ENCODE results near the gene SNN. TPM values are rescaled to one million over a fixed set of nuclear protein-coding genes. Genes with fewer than 3 reads are reported as not detected.

The SNN gene
- total RNA-seq, 1 experiment from 2014 or later = 15.6 TPM

GRCh38 chr16:11662582-11662981 is 5.7 kb upstream of the SNN start:
- DNase-seq (ENCODE audit: low read depth, low spot score) (no peak), ATAC-seq (no peak)
- no TSS peak for BruUV-seq (replicated peaks)
- intact Hi-C loops (cut with micrococcal nuclease; ENCODE audit: unreplicated experiment) (no loop called here), in situ Hi-C loops (cut with HindIII; ENCODE audit: low pct_unique_long_range_greater_than_20kb, low sequenced_read_pairs) (no loop called here)
- H3K36me3 ChIP-seq (ENCODE audit: control insufficient read depth, insufficient read depth, low read length) = no peaks in the 10 kb centered on the region
- H3K27me3 ChIP-seq (ENCODE audit: control insufficient read depth, insufficient read depth, low read length) = no peaks in the 10 kb centered on the region
- ChIA-PET POLR2A (no interaction called here), CTCF (no interaction called here)
- no peak overlapping the region for H3K4me3 ChIP-seq (ENCODE audit: low read depth in 2 of 2, low read length in 2 of 2)
- H3K9me3 ChIP-seq (ENCODE audit: control insufficient read depth, insufficient read depth, low read depth, low read length) = no peaks in the 10 kb centered on the region
- no peak overlapping the region for H3K27ac ChIP-seq (ENCODE audit: low read length)
- no peak for TF ChIP-seq CTCF (IDR thresholded peaks at IDR 0.05)
- TF ChIP-seq TCF7L2 (IDR thresholded peaks at IDR 0.05; ENCODE audit: low read depth, low read length) = no peak
- TF ChIP-seq SIN3A (IDR thresholded peaks at IDR 0.05; ENCODE audit: borderline replicate concordance, insufficient read depth, low read depth, low read length) = no peak
- TF ChIP-seq REST (IDR thresholded peaks at IDR 0.05; ENCODE audit: insufficient read depth in 1 of 2, low read depth in 2 of 2, low read length in 1 of 2) = no peak
- TF ChIP-seq POLR2AphosphoS5 (IDR thresholded peaks at IDR 0.05; ENCODE audit: low read depth, low read length) = no peak
- no peaks in the 10 kb centered on the region; the same call in none of the 2 replicates for H3K4me1 ChIP-seq (ENCODE audit: control insufficient read depth, insufficient read depth, low read length)

GRCh38 chr16:11665071-11665491 is 3.2 kb upstream of the SNN start:
- peaks cover 6% of the 10 kb centered on the region for H3K4me1 ChIP-seq (ENCODE audit: control insufficient read depth, insufficient read depth, low read length)
- CTCF ChIA-PET = no interaction called here
- DNase-seq (ENCODE audit: low read depth, low spot score) = no peak
- no peak for TF ChIP-seq CTCF (IDR thresholded peaks at IDR 0.05)
- TF ChIP-seq POLR2AphosphoS5 (IDR thresholded peaks at IDR 0.05; ENCODE audit: low read depth, low read length) = no peak
- TF ChIP-seq TCF7L2 (IDR thresholded peaks at IDR 0.05; ENCODE audit: low read depth, low read length) = no peak
- TF ChIP-seq REST (IDR thresholded peaks at IDR 0.05; ENCODE audit: insufficient read depth in 1 of 2, low read depth in 2 of 2, low read length in 1 of 2) = no peak
- TF ChIP-seq SIN3A (IDR thresholded peaks at IDR 0.05; ENCODE audit: borderline replicate concordance, insufficient read depth, low read depth, low read length) = no peak
- H3K9me3 ChIP-seq (ENCODE audit: control insufficient read depth, insufficient read depth, low read depth, low read length) = no peaks in the 10 kb centered on the region
- H3K27me3 ChIP-seq (ENCODE audit: control insufficient read depth, insufficient read depth, low read length) = no peaks in the 10 kb centered on the region
- POLR2A ChIA-PET = no interaction called here
- in situ Hi-C loops (cut with HindIII; ENCODE audit: low pct_unique_long_range_greater_than_20kb, low sequenced_read_pairs) = no loop called here
- BruUV-seq (replicated peaks) = no TSS peak
- intact Hi-C loops (cut with micrococcal nuclease; ENCODE audit: unreplicated experiment) = no loop called here
- no peaks in the 10 kb centered on the region; the same call in 1 of the 2 replicates for H3K36me3 ChIP-seq (ENCODE audit: control insufficient read depth, insufficient read depth, low read length)
- H3K27ac ChIP-seq (ENCODE audit: low read length) = no peak overlapping the region
- ATAC-seq = no peak
- H3K4me3 ChIP-seq (ENCODE audit: low read depth in 2 of 2, low read length in 2 of 2) = no peak overlapping the region
